GM06990 (cell line): ENCODE results near the gene CPHXL2.

Source experiments
- DNase-seq: peaks from one replicate; pipeline ENCODE4 v3.0.0-alpha.2; 2011; ENCODE audit not compliant: insufficient read length; ENCODE audit errors: extremely low read depth
- H3K27me3 ChIP-seq: replicated peaks from 2 replicates; pipeline ENCODE4 v1.6.0; 2011; ENCODE audit warnings: low read length; ENCODE audit not compliant: control insufficient read depth, insufficient read depth
- H3K36me3 ChIP-seq: 2 replicates; pipeline ENCODE4 v1.5.1; 2011; ENCODE audit warnings: low read length; ENCODE audit not compliant: control insufficient read depth, insufficient read depth
- H3K4me3 ChIP-seq: replicated peaks from 2 replicates; pipeline ENCODE4 v1.5.1; 2011; ENCODE audit warnings: low read depth, mild to moderate bottlenecking, control low read depth, low read length
- CTCF ChIP-seq: IDR thresholded peaks from 2 replicates; pipeline ENCODE4 v1.5.1; 2011; ENCODE audit warnings: low read length, control low read depth, mild to moderate bottlenecking, inconsistent platforms; ENCODE audit not compliant: insufficient read depth, poor library complexity, severe bottlenecking

The CPHXL2 gene

GRCh38 chr16:75679366-75679765, 2.6 kb upstream of the CPHXL2 start:
- TF ChIP-seq CTCF, result no peak
- no peak for DNase-seq
- H3K36me3 ChIP-seq, result no peaks in the 10 kb centered on the region
- H3K4me3 ChIP-seq, result no peak overlapping the region
- no peaks in the 10 kb centered on the region for H3K27me3 ChIP-seq

- Histone ChIP-seq H3K4me3 (no peak overlapping the region), H3K27me3 (no peaks in the 10 kb centered on the region), H3K36me3 (no peaks in the 10 kb centered on the region)
- TF ChIP-seq CTCF, result no peak
- DNase-seq, result no peak
Measured at GRCh38 chr16:75667503-75667902, 9.3 kb downstream of the CPHXL2 start.

- DNase-seq, result no peak
- Histone ChIP-seq H3K27me3 (no peaks in the 10 kb centered on the region), H3K36me3 (peaks cover 11% of the 10 kb centered on the region), H3K4me3 (no peak overlapping the region)
- TF ChIP-seq CTCF, result no peak
Measured at GRCh38 chr16:75660726-75661302, 16.0 kb downstream of the CPHXL2 start.

GRCh38 chr16:75660321-75660720, 16.5 kb downstream of the CPHXL2 start:
- DNase-seq, result no peak
- peaks cover 13% of the 10 kb centered on the region for H3K36me3 ChIP-seq
- no peak overlapping the region for H3K4me3 ChIP-seq
- H3K27me3 ChIP-seq, result no peaks in the 10 kb centered on the region
- no peak for TF ChIP-seq CTCF

GRCh38 chr16:75658175-75658574, 18.6 kb downstream of the CPHXL2 start:
- H3K27me3 ChIP-seq, result no peaks in the 10 kb centered on the region
- peaks cover 15% of the 10 kb centered on the region for H3K36me3 ChIP-seq
- no peak for TF ChIP-seq CTCF
- no peak overlapping the region for H3K4me3 ChIP-seq
- DNase-seq, result no peak

GRCh38 chr16:75653922-75654321, 22.9 kb downstream of the CPHXL2 start:
- Histone ChIP-seq H3K4me3 (no peak overlapping the region), H3K27me3 (no peaks in the 10 kb centered on the region), H3K36me3 (peaks cover 11% of the 10 kb centered on the region)
- no peak for TF ChIP-seq CTCF
- no peak for DNase-seq
